SK-N-SH (cell line): ENCODE results near the gene IRF2.

Source experiments
- EP300 ChIP-seq, 2 experiments: IDR thresholded peaks; 2 replicates each; pipeline versions ENCODE4 v1.4.0 to v1.6.1; 2012; ENCODE audit warnings: borderline replicate concordance in 1 of 2, low read depth in 1 of 2, low read length in 1 of 2
- EZH2phosphoT487 ChIP-seq: fragments of 200-600 bp; sonication (generic); IDR thresholded peaks from 2 replicates; pipeline ENCODE4 v1.6.1; 2017; ENCODE audit warnings: low read depth, mixed run types, mild to moderate bottlenecking, antibody characterized with exemption, moderate library complexity, borderline replicate concordance
- GABPA ChIP-seq: IDR thresholded peaks from 2 replicates; pipeline ENCODE4 v1.4.0; 2012; ENCODE audit warnings: low read depth, mild to moderate bottlenecking
- POLR2AphosphoS5 ChIP-seq: IDR thresholded peaks from 2 replicates; pipeline ENCODE4 v1.6.1; 2012; ENCODE audit warnings: low read depth, low read length
- RFX5 ChIP-seq: IDR thresholded peaks from 2 replicates; pipeline ENCODE4 v1.6.1; 2012; ENCODE audit warnings: mild to moderate bottlenecking, improper control_type of control experiment, low read length
- SMC3 ChIP-seq: IDR thresholded peaks from 2 replicates; pipeline ENCODE4 v1.6.1; 2012; ENCODE audit warnings: low read depth, low read length, improper control_type of control experiment
- TAF1 ChIP-seq: IDR thresholded peaks from 2 replicates; pipeline ENCODE4 v1.6.1; 2012; ENCODE audit warnings: low read depth, mild to moderate bottlenecking, low read length, moderate library complexity, borderline replicate concordance
- USF2 ChIP-seq: fragments of 150-350 bp; IDR thresholded peaks from 2 replicates; pipeline ENCODE4 v1.6.1; 2017; ENCODE audit warnings: antibody characterized with exemption, low read length, low read depth, borderline replicate concordance
- TF ChIP-seq, protein P1 (sequence below): fragments of 200-600 bp; sonication (generic); IDR thresholded peaks from 2 replicates; pipeline ENCODE4 v1.6.1; 2017; ENCODE audit warnings: antibody characterized with exemption, mild to moderate bottlenecking, moderate library complexity

- TF ChIP-seq GABPA = no peak
- TF ChIP-seq TAF1 = no peak
- TF ChIP-seq USF2 = no peak
- TF ChIP-seq EP300 (IDR thresholded peaks at IDR 0.05; ENCODE audit: borderline replicate concordance in 1 of 2, low read depth in 1 of 2, low read length in 1 of 2) = peak in 1 of 2 experiments; percentile 31; a peak in 1 of 4 replicates
- no peak for TF ChIP-seq RFX5
- TF ChIP-seq, protein P1, sequence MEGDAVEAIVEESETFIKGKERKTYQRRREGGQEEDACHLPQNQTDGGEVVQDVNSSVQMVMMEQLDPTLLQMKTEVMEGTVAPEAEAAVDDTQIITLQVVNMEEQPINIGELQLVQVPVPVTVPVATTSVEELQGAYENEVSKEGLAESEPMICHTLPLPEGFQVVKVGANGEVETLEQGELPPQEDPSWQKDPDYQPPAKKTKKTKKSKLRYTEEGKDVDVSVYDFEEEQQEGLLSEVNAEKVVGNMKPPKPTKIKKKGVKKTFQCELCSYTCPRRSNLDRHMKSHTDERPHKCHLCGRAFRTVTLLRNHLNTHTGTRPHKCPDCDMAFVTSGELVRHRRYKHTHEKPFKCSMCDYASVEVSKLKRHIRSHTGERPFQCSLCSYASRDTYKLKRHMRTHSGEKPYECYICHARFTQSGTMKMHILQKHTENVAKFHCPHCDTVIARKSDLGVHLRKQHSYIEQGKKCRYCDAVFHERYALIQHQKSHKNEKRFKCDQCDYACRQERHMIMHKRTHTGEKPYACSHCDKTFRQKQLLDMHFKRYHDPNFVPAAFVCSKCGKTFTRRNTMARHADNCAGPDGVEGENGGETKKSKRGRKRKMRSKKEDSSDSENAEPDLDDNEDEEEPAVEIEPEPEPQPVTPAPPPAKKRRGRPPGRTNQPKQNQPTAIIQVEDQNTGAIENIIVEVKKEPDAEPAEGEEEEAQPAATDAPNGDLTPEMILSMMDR = no peak
- no peak for TF ChIP-seq SMC3
- TF ChIP-seq EZH2phosphoT487 = no peak
- 0 out of 2 replicates have a peak, but pooled peaks have one; percentile 12 for TF ChIP-seq POLR2AphosphoS5
Observed at GRCh38 chr4:184485279-184485678, 10.9 kb upstream of the IRF2 start.
